ENCODE measurements around the gene TRPM5.

GRCh38 chr11:2406451-2406850 lies 37.9 kb downstream of the TRPM5 start:
- no peak for TF ChIP-seq CTCF (conservative IDR thresholded peaks at IDR 0.05; ENCODE audit: low read depth in 2 of 2)
- TF ChIP-seq EZH2 (IDR thresholded peaks at IDR 0.05; ENCODE audit: low read depth, unreplicated experiment), result no peak
- no peak for TF ChIP-seq EZH2phosphoT487 (IDR thresholded peaks at IDR 0.05; ENCODE audit: unreplicated experiment)
- TF ChIP-seq ZNF331 (CRISPR knock-in tag; IDR thresholded peaks at IDR 0.05; ENCODE audit: low read depth), result no peak

All from GM23338 (cell line).